HL-60 (cell line): Measurements from ENCODE around the gene NEK1.

Source experiments
- DNase-seq, 2 experiments: peaks; one replicate each; pipeline ENCODE4 v3.0.0-alpha.2; 2010 to 2020; ENCODE audit warnings: low read depth in 1 of 2, low spot score in 1 of 2
- H3K27ac ChIP-seq: fragments of 250-450 bp; sonication (Bioruptor Pico); replicated peaks from 2 replicates; pipeline ENCODE4 v1.5.1; 2020; ENCODE audit warnings: mild to moderate bottlenecking, moderate library complexity
- H3K27me3 ChIP-seq: fragments of 250-450 bp; sonication (Bioruptor Pico); 2 replicates; pipeline ENCODE4 v1.5.1; 2021; ENCODE audit warnings: mild to moderate bottlenecking, moderate library complexity; ENCODE audit not compliant: insufficient read depth, poor library complexity, severe bottlenecking
- H3K4me3 ChIP-seq: replicated peaks from 2 replicates; pipeline ENCODE4 v1.5.1; 2011; ENCODE audit warnings: mild to moderate bottlenecking, control low read depth, low read length; ENCODE audit not compliant: insufficient read depth
- GABPA ChIP-seq: IDR thresholded peaks from 2 replicates; pipeline ENCODE4 v1.6.1; 2012; ENCODE audit warnings: low read depth
- POLR2AphosphoS5 ChIP-seq: IDR thresholded peaks from 2 replicates; pipeline ENCODE4 v1.6.1; 2012; ENCODE audit warnings: low read depth
- SPI1 ChIP-seq: IDR thresholded peaks from 2 replicates; pipeline ENCODE4 v1.6.1; 2012; ENCODE audit warnings: low read depth, mild to moderate bottlenecking, borderline replicate concordance
- TF ChIP-seq, protein P1 (sequence below): IDR thresholded peaks from one replicate; pipeline ENCODE4 v1.5.1; 2011; ENCODE audit warnings: low read length, control low read depth, inconsistent platforms; ENCODE audit not compliant: insufficient read depth
- TF ChIP-seq, protein P2 (sequence below): IDR thresholded peaks from 2 replicates; pipeline ENCODE4 v1.6.1; 2012; ENCODE audit warnings: low read depth; ENCODE audit not compliant: insufficient replicate concordance

NEK1 gene

GRCh38 chr4:169540774-169541173 lies 71.6 kb downstream of the NEK1 start:
- Histone ChIP-seq H3K27ac (no peak overlapping the region), H3K27me3 (no peaks in the 10 kb centered on the region), H3K4me3 (no peak overlapping the region)
- TF ChIP-seq, protein P1, sequence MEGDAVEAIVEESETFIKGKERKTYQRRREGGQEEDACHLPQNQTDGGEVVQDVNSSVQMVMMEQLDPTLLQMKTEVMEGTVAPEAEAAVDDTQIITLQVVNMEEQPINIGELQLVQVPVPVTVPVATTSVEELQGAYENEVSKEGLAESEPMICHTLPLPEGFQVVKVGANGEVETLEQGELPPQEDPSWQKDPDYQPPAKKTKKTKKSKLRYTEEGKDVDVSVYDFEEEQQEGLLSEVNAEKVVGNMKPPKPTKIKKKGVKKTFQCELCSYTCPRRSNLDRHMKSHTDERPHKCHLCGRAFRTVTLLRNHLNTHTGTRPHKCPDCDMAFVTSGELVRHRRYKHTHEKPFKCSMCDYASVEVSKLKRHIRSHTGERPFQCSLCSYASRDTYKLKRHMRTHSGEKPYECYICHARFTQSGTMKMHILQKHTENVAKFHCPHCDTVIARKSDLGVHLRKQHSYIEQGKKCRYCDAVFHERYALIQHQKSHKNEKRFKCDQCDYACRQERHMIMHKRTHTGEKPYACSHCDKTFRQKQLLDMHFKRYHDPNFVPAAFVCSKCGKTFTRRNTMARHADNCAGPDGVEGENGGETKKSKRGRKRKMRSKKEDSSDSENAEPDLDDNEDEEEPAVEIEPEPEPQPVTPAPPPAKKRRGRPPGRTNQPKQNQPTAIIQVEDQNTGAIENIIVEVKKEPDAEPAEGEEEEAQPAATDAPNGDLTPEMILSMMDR = no peak
- TF ChIP-seq SPI1 (no peak), GABPA (no peak), POLR2AphosphoS5 (no peak)
- TF ChIP-seq, protein P2, sequence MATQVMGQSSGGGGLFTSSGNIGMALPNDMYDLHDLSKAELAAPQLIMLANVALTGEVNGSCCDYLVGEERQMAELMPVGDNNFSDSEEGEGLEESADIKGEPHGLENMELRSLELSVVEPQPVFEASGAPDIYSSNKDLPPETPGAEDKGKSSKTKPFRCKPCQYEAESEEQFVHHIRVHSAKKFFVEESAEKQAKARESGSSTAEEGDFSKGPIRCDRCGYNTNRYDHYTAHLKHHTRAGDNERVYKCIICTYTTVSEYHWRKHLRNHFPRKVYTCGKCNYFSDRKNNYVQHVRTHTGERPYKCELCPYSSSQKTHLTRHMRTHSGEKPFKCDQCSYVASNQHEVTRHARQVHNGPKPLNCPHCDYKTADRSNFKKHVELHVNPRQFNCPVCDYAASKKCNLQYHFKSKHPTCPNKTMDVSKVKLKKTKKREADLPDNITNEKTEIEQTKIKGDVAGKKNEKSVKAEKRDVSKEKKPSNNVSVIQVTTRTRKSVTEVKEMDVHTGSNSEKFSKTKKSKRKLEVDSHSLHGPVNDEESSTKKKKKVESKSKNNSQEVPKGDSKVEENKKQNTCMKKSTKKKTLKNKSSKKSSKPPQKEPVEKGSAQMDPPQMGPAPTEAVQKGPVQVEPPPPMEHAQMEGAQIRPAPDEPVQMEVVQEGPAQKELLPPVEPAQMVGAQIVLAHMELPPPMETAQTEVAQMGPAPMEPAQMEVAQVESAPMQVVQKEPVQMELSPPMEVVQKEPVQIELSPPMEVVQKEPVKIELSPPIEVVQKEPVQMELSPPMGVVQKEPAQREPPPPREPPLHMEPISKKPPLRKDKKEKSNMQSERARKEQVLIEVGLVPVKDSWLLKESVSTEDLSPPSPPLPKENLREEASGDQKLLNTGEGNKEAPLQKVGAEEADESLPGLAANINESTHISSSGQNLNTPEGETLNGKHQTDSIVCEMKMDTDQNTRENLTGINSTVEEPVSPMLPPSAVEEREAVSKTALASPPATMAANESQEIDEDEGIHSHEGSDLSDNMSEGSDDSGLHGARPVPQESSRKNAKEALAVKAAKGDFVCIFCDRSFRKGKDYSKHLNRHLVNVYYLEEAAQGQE = no peak
- no peak for DNase-seq

GRCh38 chr4:169530048-169530447 lies 82.3 kb downstream of the NEK1 start:
- H3K4me3 ChIP-seq = no peak overlapping the region
- TF ChIP-seq SPI1 (no peak), GABPA (no peak), POLR2AphosphoS5 (no peak)
- TF ChIP-seq, protein P1 = no peak
- TF ChIP-seq, protein P2 = no peak
- no peaks in the 10 kb centered on the region for H3K27me3 ChIP-seq
- no peak overlapping the region for H3K27ac ChIP-seq
- DNase-seq = no peak

DNA sequence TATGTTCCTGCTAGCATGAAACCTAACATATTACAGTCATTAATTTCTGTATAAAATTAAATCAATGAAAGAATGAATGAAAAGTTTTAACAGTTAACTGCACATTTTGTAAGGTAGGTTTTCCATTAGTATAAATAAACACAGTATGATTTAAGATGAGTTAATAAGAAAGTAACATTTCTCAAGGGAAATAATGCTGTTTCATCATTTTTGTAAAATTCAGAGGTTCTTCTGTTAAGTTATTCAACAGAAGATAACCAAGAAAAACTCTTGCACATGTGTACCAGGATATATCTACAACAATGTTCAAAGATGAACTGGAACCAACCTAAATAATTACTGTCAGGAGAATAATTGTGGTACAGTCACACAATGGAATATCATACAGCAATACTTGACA lies 88.6 kb downstream of the NEK1 start:
- TF ChIP-seq, protein P1 = no peak
- TF ChIP-seq, protein P2 = no peak
- TF ChIP-seq GABPA (no peak), SPI1 (no peak), POLR2AphosphoS5 (no peak)
- Histone ChIP-seq H3K27ac (no peak overlapping the region), H3K27me3 (no peaks in the 10 kb centered on the region), H3K4me3 (no peak overlapping the region)
- DNase-seq = no peak
